Ishikawa (cell line): ENCODE measurements around the gene TRMT10B.

ENCODE experiments used
- CEBPB ChIP-seq: IDR thresholded peaks from 2 replicates; pipeline ENCODE4 v1.6.1; 2012
- CREB1 ChIP-seq: IDR thresholded peaks from 2 replicates; pipeline ENCODE4 v1.6.1; 2012; ENCODE audit warnings: low read depth
- EGR1 ChIP-seq: IDR thresholded peaks from 2 replicates; pipeline ENCODE4 v1.6.1; 2012
- EP300 ChIP-seq: IDR thresholded peaks from 2 replicates; pipeline ENCODE4 v1.6.1; 2012; ENCODE audit warnings: borderline replicate concordance
- FOXM1 ChIP-seq: IDR thresholded peaks from 2 replicates; pipeline ENCODE4 v1.6.1; 2012; ENCODE audit warnings: low read depth, borderline replicate concordance
- NFIC ChIP-seq: IDR thresholded peaks from 2 replicates; pipeline ENCODE4 v1.6.1; 2012
- RAD21 ChIP-seq: IDR thresholded peaks from 2 replicates; pipeline ENCODE4 v1.6.1; 2012; ENCODE audit warnings: low read depth
- TAF1 ChIP-seq: IDR thresholded peaks from 2 replicates; pipeline ENCODE4 v1.6.1; 2012; ENCODE audit warnings: low read depth, mild to moderate bottlenecking
- YY1 ChIP-seq: IDR thresholded peaks from 2 replicates; pipeline ENCODE4 v1.6.1; 2012; ENCODE audit warnings: low read depth
- TF ChIP-seq, protein P1 (sequence below): IDR thresholded peaks from 2 replicates; pipeline ENCODE4 v1.6.1; 2012
- TF ChIP-seq, protein P2 (sequence below): IDR thresholded peaks from 2 replicates; pipeline ENCODE4 v1.6.1; 2012; ENCODE audit warnings: low read depth, mild to moderate bottlenecking
- TF ChIP-seq, protein P3 (sequence below): IDR thresholded peaks from 2 replicates; pipeline ENCODE4 v1.6.1; 2012

DNA sequence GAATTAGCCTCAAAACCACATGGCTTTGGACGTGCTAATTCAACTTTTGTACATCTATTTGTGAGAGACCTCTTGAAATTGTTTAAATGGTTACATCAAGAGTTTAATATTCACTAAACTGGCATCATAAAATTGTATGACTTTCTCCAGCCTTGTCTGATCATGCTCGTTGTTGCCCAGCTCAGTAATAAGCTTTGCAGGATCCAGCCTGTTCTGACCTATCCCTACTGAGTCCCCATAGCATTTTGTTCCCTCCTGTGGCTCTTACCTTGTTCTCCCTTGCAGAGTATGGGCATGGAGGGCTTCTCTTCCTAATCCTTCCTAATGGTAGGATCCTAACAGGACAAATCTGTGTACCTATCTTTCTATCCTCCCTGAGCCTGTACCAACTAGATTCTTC is 24.9 kb downstream of the TRMT10B start:
- TF ChIP-seq CEBPB (no peak), RAD21 (no peak), EGR1 (no peak), TAF1 (no peak), FOXM1 (no peak), YY1 (no peak), CREB1 (no peak), EP300 (no peak), NFIC (no peak)
- TF ChIP-seq, protein P1, sequence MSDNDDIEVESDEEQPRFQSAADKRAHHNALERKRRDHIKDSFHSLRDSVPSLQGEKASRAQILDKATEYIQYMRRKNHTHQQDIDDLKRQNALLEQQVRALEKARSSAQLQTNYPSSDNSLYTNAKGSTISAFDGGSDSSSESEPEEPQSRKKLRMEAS, result no peak
- TF ChIP-seq, protein P2, sequence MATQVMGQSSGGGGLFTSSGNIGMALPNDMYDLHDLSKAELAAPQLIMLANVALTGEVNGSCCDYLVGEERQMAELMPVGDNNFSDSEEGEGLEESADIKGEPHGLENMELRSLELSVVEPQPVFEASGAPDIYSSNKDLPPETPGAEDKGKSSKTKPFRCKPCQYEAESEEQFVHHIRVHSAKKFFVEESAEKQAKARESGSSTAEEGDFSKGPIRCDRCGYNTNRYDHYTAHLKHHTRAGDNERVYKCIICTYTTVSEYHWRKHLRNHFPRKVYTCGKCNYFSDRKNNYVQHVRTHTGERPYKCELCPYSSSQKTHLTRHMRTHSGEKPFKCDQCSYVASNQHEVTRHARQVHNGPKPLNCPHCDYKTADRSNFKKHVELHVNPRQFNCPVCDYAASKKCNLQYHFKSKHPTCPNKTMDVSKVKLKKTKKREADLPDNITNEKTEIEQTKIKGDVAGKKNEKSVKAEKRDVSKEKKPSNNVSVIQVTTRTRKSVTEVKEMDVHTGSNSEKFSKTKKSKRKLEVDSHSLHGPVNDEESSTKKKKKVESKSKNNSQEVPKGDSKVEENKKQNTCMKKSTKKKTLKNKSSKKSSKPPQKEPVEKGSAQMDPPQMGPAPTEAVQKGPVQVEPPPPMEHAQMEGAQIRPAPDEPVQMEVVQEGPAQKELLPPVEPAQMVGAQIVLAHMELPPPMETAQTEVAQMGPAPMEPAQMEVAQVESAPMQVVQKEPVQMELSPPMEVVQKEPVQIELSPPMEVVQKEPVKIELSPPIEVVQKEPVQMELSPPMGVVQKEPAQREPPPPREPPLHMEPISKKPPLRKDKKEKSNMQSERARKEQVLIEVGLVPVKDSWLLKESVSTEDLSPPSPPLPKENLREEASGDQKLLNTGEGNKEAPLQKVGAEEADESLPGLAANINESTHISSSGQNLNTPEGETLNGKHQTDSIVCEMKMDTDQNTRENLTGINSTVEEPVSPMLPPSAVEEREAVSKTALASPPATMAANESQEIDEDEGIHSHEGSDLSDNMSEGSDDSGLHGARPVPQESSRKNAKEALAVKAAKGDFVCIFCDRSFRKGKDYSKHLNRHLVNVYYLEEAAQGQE, result no peak
- TF ChIP-seq, protein P3, sequence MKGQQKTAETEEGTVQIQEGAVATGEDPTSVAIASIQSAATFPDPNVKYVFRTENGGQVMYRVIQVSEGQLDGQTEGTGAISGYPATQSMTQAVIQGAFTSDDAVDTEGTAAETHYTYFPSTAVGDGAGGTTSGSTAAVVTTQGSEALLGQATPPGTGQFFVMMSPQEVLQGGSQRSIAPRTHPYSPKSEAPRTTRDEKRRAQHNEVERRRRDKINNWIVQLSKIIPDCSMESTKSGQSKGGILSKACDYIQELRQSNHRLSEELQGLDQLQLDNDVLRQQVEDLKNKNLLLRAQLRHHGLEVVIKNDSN, result no peak
